ENCODE data around the gene SRGAP1. TPM values are rescaled to one million over a fixed set of nuclear protein-coding genes. Genes with fewer than 3 reads are reported as not detected.

SRGAP1 gene
- total and polyA plus RNA-seq, 9 donors: 2.8 to 17.9 (median 8.6) TPM

DNA sequence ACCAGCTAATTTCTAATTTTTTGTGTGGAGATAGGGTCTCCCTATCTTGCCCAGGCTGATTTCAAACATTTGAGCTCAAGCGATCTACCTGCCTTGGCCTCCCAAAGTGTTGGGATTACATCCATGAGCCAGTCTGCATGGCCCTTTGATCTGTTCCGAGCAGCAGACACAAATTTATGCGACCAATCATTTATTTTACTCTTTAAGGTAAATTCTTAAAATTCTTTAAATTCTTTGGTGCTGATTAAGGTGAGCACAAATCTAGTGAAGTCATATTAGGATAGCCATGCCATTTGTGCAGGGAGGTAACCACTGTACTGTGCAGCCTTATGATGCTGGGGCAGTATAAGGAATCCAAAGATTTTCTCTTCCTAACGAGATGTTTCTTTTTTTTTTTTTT, 135.7 kb downstream of the SRGAP1 start:
- intact Hi-C loops (cut with DNase I): no loop called here
- TF ChIP-seq POLR2A (IDR thresholded peaks at IDR 0.05): no peak
- TF ChIP-seq, protein P1, sequence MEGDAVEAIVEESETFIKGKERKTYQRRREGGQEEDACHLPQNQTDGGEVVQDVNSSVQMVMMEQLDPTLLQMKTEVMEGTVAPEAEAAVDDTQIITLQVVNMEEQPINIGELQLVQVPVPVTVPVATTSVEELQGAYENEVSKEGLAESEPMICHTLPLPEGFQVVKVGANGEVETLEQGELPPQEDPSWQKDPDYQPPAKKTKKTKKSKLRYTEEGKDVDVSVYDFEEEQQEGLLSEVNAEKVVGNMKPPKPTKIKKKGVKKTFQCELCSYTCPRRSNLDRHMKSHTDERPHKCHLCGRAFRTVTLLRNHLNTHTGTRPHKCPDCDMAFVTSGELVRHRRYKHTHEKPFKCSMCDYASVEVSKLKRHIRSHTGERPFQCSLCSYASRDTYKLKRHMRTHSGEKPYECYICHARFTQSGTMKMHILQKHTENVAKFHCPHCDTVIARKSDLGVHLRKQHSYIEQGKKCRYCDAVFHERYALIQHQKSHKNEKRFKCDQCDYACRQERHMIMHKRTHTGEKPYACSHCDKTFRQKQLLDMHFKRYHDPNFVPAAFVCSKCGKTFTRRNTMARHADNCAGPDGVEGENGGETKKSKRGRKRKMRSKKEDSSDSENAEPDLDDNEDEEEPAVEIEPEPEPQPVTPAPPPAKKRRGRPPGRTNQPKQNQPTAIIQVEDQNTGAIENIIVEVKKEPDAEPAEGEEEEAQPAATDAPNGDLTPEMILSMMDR (IDR thresholded peaks at IDR 0.05): no peak
- TF ChIP-seq EP300 (IDR thresholded peaks at IDR 0.05): no peak
- Histone ChIP-seq H3K4me3 (no peak overlapping the region), H3K36me3 (no peaks in the 10 kb centered on the region), H3K9me3 (no peaks in the 10 kb centered on the region), H3K4me1 (ENCODE audit: insufficient read depth) (peaks cover 3% of the 10 kb centered on the region), H3K27ac (no peak overlapping the region), H3K27me3 (no peaks in the 10 kb centered on the region)
- no peak for DNase-seq
- 91 to 95% (median 92%) methylated on average over 4 of the region's 4 CpGs for WGBS, 3 donors

DNA sequence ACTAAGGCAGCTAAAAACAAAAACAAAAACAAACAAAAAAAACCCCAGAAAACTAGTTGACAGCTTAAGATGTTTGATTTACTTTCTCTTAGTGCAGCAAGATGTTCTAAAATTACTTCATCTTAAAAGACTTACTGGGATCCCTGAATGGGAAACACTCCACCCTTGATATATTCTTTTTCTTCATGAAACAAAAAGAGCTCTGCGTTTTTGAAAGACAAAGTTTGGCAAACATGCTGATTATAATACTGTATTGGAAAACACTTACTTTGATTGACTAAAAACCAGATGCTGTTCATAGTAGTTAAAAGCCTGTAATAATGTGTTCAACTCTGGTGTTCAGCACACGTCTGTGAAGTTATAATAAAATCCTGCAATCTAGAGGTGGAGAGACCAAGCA, 136.8 kb downstream of the SRGAP1 start:
- Histone ChIP-seq H3K36me3 (no peaks in the 10 kb centered on the region), H3K27me3 (no peaks in the 10 kb centered on the region), H3K27ac (peak overlapping the region in 1 of 2 donors; percentile 19), H3K4me1 (ENCODE audit: insufficient read depth) (peaks cover 3% of the 10 kb centered on the region), H3K9me3 (no peaks in the 10 kb centered on the region), H3K4me3 (no peak overlapping the region)
- DNase-seq: no peak
- WGBS, 3 donors: 27 to 45% (median 34%) methylated on average over 2 of the region's 2 CpGs
- TF ChIP-seq POLR2A (IDR thresholded peaks at IDR 0.05) (no peak), EP300 (IDR thresholded peaks at IDR 0.05) (no peak)
- TF ChIP-seq, protein P1 (IDR thresholded peaks at IDR 0.05): no peak
- intact Hi-C loops (cut with DNase I): no loop called here

DNA sequence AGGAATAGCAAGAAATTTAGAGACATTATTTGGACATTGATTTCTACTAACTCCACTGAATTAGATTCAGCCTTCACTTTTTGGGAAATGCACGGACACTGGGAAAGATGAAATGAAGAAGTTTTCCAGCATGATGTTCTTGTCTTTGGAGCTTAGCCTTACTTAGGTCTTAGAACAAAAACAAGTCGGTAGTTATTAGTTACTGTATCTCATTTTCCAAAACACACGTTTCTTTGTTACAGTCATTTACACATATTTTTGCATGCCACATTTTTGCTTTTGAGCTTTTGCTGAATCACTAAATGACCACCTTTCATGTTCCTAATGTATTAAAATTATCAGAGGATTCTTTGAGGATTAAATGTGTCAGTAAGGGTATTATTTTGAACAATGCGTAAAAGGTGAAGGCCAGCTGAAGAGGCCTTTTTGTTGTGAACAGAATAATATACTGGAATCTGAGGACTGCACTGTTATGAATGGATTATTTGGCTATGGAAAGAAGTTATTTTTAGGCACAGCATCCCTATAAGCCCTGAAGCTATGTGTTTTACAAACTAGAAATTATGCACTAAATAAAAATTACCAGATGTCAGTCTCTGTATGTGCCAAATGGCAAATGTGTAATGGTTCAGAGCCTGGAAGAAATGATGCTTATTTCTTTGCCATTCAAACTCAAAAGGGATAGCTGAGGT, 138.2 kb downstream of the SRGAP1 start:
- intact Hi-C loops (cut with DNase I): no loop called here
- TF ChIP-seq EP300 (IDR thresholded peaks at IDR 0.05) (no peak), POLR2A (IDR thresholded peaks at IDR 0.05) (no peak)
- TF ChIP-seq, protein P1 (IDR thresholded peaks at IDR 0.05): no peak
- Histone ChIP-seq H3K9me3 (no peaks in the 10 kb centered on the region), H3K27ac (peak overlapping the region in 1 of 2 donors; percentile 19), H3K27me3 (no peaks in the 10 kb centered on the region), H3K36me3 (no peaks in the 10 kb centered on the region), H3K4me1 (ENCODE audit: insufficient read depth) (peaks cover 3% of the 10 kb centered on the region), H3K4me3 (no peak overlapping the region)
- 9 to 20% (median 16%) methylated on average over 4 of the region's 4 CpGs for WGBS, 3 donors
- no peak for DNase-seq

DNA sequence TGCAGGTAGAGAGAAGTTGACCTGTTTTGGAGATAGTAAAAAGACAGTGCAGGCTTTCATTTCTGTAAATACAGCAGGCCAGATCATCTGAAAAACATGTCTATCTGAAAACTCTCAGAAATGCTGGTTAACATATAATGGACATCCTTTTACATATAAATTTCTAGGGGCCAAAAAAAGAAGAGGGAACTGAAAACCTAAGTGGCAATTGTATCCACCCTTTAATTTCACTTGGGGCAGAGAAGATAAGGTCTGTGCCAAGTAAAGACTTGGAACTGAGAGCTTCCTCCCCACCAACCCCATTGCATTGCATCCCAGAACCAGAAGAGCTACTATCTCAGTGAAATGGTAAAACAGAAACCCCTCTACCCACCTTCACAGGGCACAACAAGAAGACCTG, 141.0 kb downstream of the SRGAP1 start:
- H3K27me3 ChIP-seq: no peaks in the 10 kb centered on the region

More for the DNA sequence above, 141.0 kb downstream of the SRGAP1 start:
- DNase-seq: no peak
- H3K4me1 ChIP-seq (ENCODE audit: insufficient read depth): peaks cover 3% of the 10 kb centered on the region
- no peaks in the 10 kb centered on the region for H3K9me3 ChIP-seq
- TF ChIP-seq POLR2A (IDR thresholded peaks at IDR 0.05) (no peak), EP300 (IDR thresholded peaks at IDR 0.05) (no peak)
- TF ChIP-seq, protein P1 (IDR thresholded peaks at IDR 0.05): no peak
- H3K36me3 ChIP-seq: no peaks in the 10 kb centered on the region
- intact Hi-C loops (cut with DNase I): no loop called here
- H3K27ac ChIP-seq: no peak overlapping the region
- no peak overlapping the region for H3K4me3 ChIP-seq
